ENCODE results near the gene VPS26C.

Gene VPS26C

DNA sequence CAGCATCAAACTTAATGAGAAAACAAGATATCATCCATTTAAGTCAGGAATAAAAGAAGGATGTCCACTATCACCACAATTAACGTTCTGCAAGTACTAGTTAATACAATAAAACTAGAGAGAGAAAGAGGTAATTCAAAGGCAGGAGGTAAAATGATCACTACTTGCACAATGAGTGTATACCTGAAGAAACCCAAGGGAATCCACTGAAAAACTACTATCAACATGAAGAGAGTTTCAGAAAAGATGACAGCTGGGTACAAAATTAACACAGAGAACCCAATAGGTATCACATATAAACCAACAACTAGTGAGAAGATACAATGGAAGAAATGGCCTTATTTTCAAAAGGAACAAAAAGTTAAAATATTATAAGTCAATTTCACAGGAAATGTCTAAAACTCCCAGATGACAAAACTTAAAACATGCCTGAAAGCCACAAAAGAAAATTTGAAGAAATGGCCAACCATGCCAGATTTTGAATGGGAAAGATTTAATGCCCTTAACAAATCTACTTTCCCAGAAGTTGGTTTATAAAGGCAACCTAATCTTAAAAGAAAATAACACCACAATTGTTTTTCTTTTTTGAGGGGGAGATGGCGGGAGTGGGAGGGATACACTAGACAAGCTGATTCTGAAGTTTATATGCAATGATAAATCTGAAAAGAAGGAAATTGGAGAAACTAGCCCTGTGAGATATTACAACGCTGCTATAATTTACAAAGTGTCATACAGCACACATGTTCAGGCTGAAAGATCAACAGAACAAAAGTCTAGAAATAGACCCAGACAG, 17.8 kb downstream of the VPS26C start:
- no peaks in the 10 kb centered on the region for H3K9me3 ChIP-seq (ENCODE audit: severe bottlenecking)
- no peaks in the 10 kb centered on the region for H3K27me3 ChIP-seq (ENCODE audit: insufficient read depth, low read depth, severe bottlenecking)
- no peak overlapping the region for H3K27ac ChIP-seq
- DNase-seq = no peak
- no peak overlapping the region for H3K4me3 ChIP-seq (ENCODE audit: low read depth, low read length)
- TF ChIP-seq, protein P1, sequence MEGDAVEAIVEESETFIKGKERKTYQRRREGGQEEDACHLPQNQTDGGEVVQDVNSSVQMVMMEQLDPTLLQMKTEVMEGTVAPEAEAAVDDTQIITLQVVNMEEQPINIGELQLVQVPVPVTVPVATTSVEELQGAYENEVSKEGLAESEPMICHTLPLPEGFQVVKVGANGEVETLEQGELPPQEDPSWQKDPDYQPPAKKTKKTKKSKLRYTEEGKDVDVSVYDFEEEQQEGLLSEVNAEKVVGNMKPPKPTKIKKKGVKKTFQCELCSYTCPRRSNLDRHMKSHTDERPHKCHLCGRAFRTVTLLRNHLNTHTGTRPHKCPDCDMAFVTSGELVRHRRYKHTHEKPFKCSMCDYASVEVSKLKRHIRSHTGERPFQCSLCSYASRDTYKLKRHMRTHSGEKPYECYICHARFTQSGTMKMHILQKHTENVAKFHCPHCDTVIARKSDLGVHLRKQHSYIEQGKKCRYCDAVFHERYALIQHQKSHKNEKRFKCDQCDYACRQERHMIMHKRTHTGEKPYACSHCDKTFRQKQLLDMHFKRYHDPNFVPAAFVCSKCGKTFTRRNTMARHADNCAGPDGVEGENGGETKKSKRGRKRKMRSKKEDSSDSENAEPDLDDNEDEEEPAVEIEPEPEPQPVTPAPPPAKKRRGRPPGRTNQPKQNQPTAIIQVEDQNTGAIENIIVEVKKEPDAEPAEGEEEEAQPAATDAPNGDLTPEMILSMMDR (IDR thresholded peaks at IDR 0.05; ENCODE audit: low read depth, low read length) = no peak
- H3K36me3 ChIP-seq = no peaks in the 10 kb centered on the region; the same call in none of the 2 replicates

DNA sequence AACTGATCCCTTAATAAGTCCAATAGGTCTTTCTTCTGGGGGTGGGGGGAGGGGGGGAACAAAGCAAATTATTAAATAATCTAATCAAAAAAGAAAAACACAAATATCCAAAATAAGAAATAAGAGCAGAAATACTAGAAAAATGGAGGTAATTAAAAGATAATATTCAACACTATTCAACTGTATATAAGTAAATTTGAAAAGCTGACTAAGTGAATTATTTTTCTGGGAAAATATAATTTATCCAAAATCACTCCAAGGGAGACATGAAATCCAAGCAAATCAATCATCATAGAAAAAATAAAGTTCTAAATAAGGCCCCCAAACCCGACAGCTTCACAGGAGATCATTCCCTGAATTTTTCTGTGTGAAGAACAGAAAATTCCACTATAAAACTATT, 18.8 kb downstream of the VPS26C start:
- Histone ChIP-seq H3K36me3 (peaks cover 5% of the 10 kb centered on the region), H3K27me3 (ENCODE audit: insufficient read depth, low read depth, severe bottlenecking) (no peaks in the 10 kb centered on the region), H3K27ac (no peak overlapping the region), H3K9me3 (ENCODE audit: severe bottlenecking) (no peaks in the 10 kb centered on the region), H3K4me3 (ENCODE audit: low read depth, low read length) (no peak overlapping the region)
- TF ChIP-seq, protein P1 (IDR thresholded peaks at IDR 0.05; ENCODE audit: low read depth, low read length) = no peak
- no peak for DNase-seq

- TF ChIP-seq, protein P1 (IDR thresholded peaks at IDR 0.05; ENCODE audit: low read depth, low read length) = no peak
- DNase-seq = no peak
- Histone ChIP-seq H3K4me3 (ENCODE audit: low read depth, low read length) (no peak overlapping the region), H3K27me3 (ENCODE audit: insufficient read depth, low read depth, severe bottlenecking) (no peaks in the 10 kb centered on the region), H3K9me3 (ENCODE audit: severe bottlenecking) (no peaks in the 10 kb centered on the region), H3K27ac (no peak overlapping the region), H3K36me3 (peaks cover 15% of the 10 kb centered on the region)
Observed at GRCh38 chr21:37245151-37245550, 22.0 kb downstream of the VPS26C start.

- Histone ChIP-seq H3K4me3 (ENCODE audit: low read depth, low read length) (no peak overlapping the region), H3K9me3 (ENCODE audit: severe bottlenecking) (no peaks in the 10 kb centered on the region), H3K36me3 (peaks cover 20% of the 10 kb centered on the region), H3K27me3 (ENCODE audit: insufficient read depth, low read depth, severe bottlenecking) (no peaks in the 10 kb centered on the region), H3K27ac (no peak overlapping the region)
- TF ChIP-seq, protein P1 (IDR thresholded peaks at IDR 0.05; ENCODE audit: low read depth, low read length) = no peak
- no peak for DNase-seq
Observed at GRCh38 chr21:37244501-37245095, 22.5 kb downstream of the VPS26C start.

DNA sequence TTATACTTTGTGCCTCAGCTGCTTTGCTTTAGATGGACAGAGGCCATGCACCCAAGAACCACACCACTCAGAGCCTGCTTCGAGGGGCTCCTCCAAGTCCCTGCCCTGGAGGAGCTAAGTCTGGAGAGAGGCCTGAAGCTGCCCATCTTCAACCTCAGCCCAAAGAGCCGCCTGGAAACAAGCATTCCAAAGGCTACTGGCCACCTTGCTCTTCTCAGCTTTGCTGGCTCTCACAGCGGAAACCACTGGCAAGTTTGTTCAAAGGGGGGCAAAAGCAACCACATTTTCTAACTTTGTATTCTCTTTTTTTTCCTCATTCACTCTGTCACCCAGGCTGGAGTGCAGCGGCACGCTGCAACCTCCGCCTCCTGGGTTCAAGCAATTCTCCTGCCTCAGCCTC, 23.2 kb downstream of the VPS26C start:
- TF ChIP-seq, protein P1 (IDR thresholded peaks at IDR 0.05; ENCODE audit: low read depth, low read length) = no peak
- Histone ChIP-seq H3K9me3 (ENCODE audit: severe bottlenecking) (no peaks in the 10 kb centered on the region), H3K27ac (no peak overlapping the region), H3K27me3 (ENCODE audit: insufficient read depth, low read depth, severe bottlenecking) (no peaks in the 10 kb centered on the region), H3K36me3 (peaks cover 21% of the 10 kb centered on the region), H3K4me3 (ENCODE audit: low read depth, low read length) (no peak overlapping the region)
- no peak for DNase-seq
